Hepatocyte (in vitro differentiated cells): ENCODE measurements around the gene PAAF1. TPM values are rescaled to one million over a fixed set of nuclear protein-coding genes. Genes with fewer than 3 reads are reported as not detected.

Source experiments
- DNase-seq: peaks from one replicate; pipeline ENCODE4 v3.0.0-alpha.2; 2016; ENCODE audit warnings: low spot score
- H2AFZ ChIP-seq: fragments of 200-600 bp; sonication (generic); 2 replicates; pipeline ENCODE4 v1.6.0; 2016; ENCODE audit warnings: antibody characterized with exemption, mild to moderate bottlenecking
- H3K27ac ChIP-seq: fragments of 200-600 bp; sonication (generic); 2 replicates; pipeline ENCODE4 v1.5.1; 2016; ENCODE audit warnings: mild to moderate bottlenecking
- H3K27me3 ChIP-seq: fragments of 200-600 bp; sonication (generic); 2 replicates; pipeline ENCODE4 v1.6.1; 2016
- H3K36me3 ChIP-seq: fragments of 200-600 bp; sonication (generic); replicated peaks from 2 replicates; pipeline ENCODE4 v1.5.1; 2016; ENCODE audit warnings: low read depth; ENCODE audit not compliant: insufficient read depth
- H3K4me1 ChIP-seq: fragments of 200-600 bp; sonication (generic); 2 replicates; pipeline ENCODE4 v1.5.1; 2016; ENCODE audit warnings: mild to moderate bottlenecking, moderate library complexity; ENCODE audit not compliant: insufficient read depth
- H3K4me2 ChIP-seq: fragments of 200-600 bp; sonication (generic); 2 replicates; pipeline ENCODE4 v1.6.0; 2016
- H3K4me3 ChIP-seq: fragments of 200-600 bp; sonication (generic); 2 replicates; pipeline ENCODE4 v1.5.1; 2016; ENCODE audit warnings: mild to moderate bottlenecking
- H3K79me2 ChIP-seq: fragments of 200-600 bp; sonication (generic); 2 replicates; pipeline ENCODE4 v1.6.0; 2017; ENCODE audit warnings: mild to moderate bottlenecking
- H3K9me2 ChIP-seq: fragments of 200-600 bp; sonication (generic); replicated peaks from 2 replicates; pipeline ENCODE4 v1.6.0; 2017; ENCODE audit warnings: mild to moderate bottlenecking; ENCODE audit not compliant: insufficient read depth
- H3K9me3 ChIP-seq: fragments of 200-600 bp; sonication (generic); 2 replicates; pipeline ENCODE4 v1.5.1; 2016; ENCODE audit warnings: low read depth, mild to moderate bottlenecking
- H4K20me1 ChIP-seq: fragments of 200-600 bp; sonication (generic); 2 replicates; pipeline ENCODE4 v1.6.0; 2016; ENCODE audit warnings: mild to moderate bottlenecking; ENCODE audit not compliant: insufficient read depth, poor library complexity, severe bottlenecking
- EZH2 ChIP-seq: fragments of 200-600 bp; sonication (generic); IDR thresholded peaks from 2 replicates; pipeline ENCODE4 v1.6.1; 2016; ENCODE audit warnings: antibody characterized with exemption, mild to moderate bottlenecking, borderline replicate concordance
- EZH2phosphoT487 ChIP-seq: fragments of 200-600 bp; sonication (generic); IDR thresholded peaks from one replicate; pipeline ENCODE4 v1.6.1; 2018; ENCODE audit warnings: antibody characterized with exemption, mild to moderate bottlenecking, low read depth, moderate library complexity; ENCODE audit not compliant: unreplicated experiment, severe bottlenecking
- WGBS: methylation state at CpG from one replicate; pipeline ENCODE4 v1.1.6; 2016; ENCODE audit warnings: low lambda C conversion rate; ENCODE audit errors: missing lambda C conversion rate; 5-methylcytosine and 5-hydroxymethylcytosine counted together
- polyA plus RNA-seq: library from polyadenylated mRNA; unstranded; fragments of >200 nt; fragmentation: Nextera tagmentation; extraction: Ambion mirVana; gene quantifications from 2 replicates; pipeline ENCODE4 v1.2.1, GENCODE V29; 2016
- total RNA-seq: library from RNA; depleted of rRNA; stranded (reverse); fragments of >200 nt; gene quantifications from 2 replicates; pipeline ENCODE4 v1.2.3, GENCODE V29; 2014
- TF ChIP-seq, protein P1 (sequence below): fragments of 200-600 bp; sonication (generic); IDR thresholded peaks from 2 replicates; pipeline ENCODE4 v1.5.1; 2016; ENCODE audit warnings: antibody characterized with exemption, mild to moderate bottlenecking; ENCODE audit not compliant: poor library complexity

The PAAF1 gene
- total and polyA plus RNA-seq, 2 experiments from 2014 or later: 16.0 to 31.0 TPM

DNA sequence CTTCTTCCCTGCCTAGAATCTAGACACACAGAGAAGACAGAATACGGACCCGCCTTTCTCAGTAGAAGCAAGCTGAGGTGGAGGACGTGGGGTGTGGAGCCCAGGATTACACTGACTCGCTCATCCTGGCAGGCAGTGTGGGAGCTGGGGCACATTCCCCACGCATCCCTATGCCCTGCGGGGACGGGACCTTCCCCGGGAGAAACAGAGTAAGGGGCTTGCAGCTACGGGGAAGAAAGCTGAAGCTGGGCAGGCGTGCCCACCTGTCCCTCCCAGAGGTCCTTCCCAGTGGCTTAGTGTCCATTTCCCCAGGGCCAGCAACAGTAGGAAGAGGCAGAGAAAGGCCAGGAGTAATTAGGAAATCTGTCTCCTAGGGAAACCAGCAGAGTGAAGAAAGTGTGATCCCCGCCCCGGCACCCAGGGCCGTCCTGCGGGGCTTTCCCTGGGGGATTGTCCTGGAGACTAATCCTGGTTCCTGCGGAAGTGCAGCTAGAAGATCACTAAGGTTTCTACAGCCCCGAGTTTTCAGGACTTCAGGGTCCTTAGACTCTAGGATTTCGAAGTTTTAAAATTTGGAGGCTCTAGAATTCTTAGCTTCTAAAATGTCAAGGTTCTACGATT lies 81.8 kb downstream of the PAAF1 start:
- no peaks in the 10 kb centered on the region for H4K20me1 ChIP-seq
- H3K27me3 ChIP-seq: no peaks in the 10 kb centered on the region
- H2AFZ ChIP-seq: no peak overlapping the region
- no peak overlapping the region for H3K27ac ChIP-seq
- no peaks in the 10 kb centered on the region for H3K9me2 ChIP-seq
- TF ChIP-seq EZH2phosphoT487 (no peak), EZH2 (no peak)
- TF ChIP-seq, protein P1, sequence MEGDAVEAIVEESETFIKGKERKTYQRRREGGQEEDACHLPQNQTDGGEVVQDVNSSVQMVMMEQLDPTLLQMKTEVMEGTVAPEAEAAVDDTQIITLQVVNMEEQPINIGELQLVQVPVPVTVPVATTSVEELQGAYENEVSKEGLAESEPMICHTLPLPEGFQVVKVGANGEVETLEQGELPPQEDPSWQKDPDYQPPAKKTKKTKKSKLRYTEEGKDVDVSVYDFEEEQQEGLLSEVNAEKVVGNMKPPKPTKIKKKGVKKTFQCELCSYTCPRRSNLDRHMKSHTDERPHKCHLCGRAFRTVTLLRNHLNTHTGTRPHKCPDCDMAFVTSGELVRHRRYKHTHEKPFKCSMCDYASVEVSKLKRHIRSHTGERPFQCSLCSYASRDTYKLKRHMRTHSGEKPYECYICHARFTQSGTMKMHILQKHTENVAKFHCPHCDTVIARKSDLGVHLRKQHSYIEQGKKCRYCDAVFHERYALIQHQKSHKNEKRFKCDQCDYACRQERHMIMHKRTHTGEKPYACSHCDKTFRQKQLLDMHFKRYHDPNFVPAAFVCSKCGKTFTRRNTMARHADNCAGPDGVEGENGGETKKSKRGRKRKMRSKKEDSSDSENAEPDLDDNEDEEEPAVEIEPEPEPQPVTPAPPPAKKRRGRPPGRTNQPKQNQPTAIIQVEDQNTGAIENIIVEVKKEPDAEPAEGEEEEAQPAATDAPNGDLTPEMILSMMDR: no peak
- WGBS: 86% methylated on average over 18 of the region's 18 CpGs
- H3K9me3 ChIP-seq: no peaks in the 10 kb centered on the region
- H3K79me2 ChIP-seq: no peaks in the 10 kb centered on the region
- H3K36me3 ChIP-seq: no peaks in the 10 kb centered on the region
- no peak overlapping the region for H3K4me2 ChIP-seq
- no peaks in the 10 kb centered on the region for H3K4me1 ChIP-seq
- no peak for DNase-seq
- H3K4me3 ChIP-seq: no peak overlapping the region

DNA sequence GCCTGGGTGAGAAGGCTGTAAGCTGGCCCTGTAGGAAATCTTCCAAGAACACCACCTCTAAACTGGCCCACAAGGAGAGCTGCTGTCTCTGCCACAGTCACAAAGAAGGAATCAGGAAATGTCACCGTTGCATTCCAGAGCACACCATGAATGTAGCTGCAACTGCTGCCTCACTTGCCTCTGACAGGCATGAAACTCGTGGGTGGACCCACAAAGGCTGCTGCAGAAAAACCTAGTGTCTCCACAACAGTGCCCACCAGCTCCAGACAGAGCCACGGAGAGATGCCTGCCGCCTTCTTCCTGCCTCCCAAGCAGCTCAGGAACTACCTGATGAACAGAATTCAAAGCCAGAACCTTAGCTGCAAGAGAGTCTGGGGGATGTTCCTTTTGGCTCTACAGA lies 84.5 kb downstream of the PAAF1 start:
- WGBS: 78% methylated on average over 4 of the region's 4 CpGs

DNA sequence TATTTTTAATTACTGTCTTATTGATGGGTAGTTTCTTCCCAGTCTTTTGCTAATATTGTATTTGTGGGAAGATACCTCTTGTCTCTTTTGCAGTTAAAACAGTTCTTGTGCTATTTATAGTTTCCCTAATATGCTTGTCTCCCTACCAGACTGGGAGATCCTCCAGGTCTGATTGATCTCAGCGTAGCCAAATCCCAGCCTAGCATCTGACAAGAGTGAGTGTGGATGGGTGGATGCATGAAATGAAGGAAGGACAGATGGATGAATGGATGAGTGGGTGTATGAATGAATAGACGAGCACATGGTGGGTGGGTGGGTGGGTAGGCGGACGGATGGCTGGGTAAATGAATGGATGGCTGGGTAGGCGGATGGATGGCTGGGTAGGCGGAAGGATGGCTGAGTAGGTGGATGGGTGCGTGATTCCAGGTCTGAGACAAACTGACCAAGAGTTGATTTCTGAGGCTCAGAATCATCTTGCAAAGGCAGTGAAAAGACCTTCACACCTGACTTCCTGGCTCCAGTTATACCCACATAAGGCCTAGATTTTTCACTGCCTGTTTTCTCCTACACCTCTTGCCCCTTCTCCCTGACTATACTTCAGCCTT lies 85.4 kb downstream of the PAAF1 start:
- DNase-seq: no peak
- no peaks in the 10 kb centered on the region for H3K79me2 ChIP-seq
- H3K9me3 ChIP-seq: no peaks in the 10 kb centered on the region
- no peaks in the 10 kb centered on the region for H3K9me2 ChIP-seq
- H4K20me1 ChIP-seq: no peaks in the 10 kb centered on the region
- no peak overlapping the region for H2AFZ ChIP-seq
- TF ChIP-seq EZH2phosphoT487: no peak
- TF ChIP-seq EZH2: no peak
- TF ChIP-seq, protein P1: no peak
- no peaks in the 10 kb centered on the region for H3K4me1 ChIP-seq
- no peak overlapping the region for H3K4me2 ChIP-seq
- no peak overlapping the region for H3K27ac ChIP-seq
- H3K4me3 ChIP-seq: no peak overlapping the region
- no peaks in the 10 kb centered on the region for H3K27me3 ChIP-seq
- no peaks in the 10 kb centered on the region for H3K36me3 ChIP-seq
- WGBS: 71% methylated on average over 5 of the region's 7 CpGs

More for the DNA sequence above, 84.5 kb downstream of the PAAF1 start:
- no peak overlapping the region for H3K27ac ChIP-seq
- no peak for DNase-seq
- no peaks in the 10 kb centered on the region for H3K9me3 ChIP-seq
- H3K4me2 ChIP-seq: no peak overlapping the region
- no peaks in the 10 kb centered on the region for H3K36me3 ChIP-seq
- H3K27me3 ChIP-seq: no peaks in the 10 kb centered on the region
- H3K9me2 ChIP-seq: no peaks in the 10 kb centered on the region
- H3K4me1 ChIP-seq: no peaks in the 10 kb centered on the region
- H3K79me2 ChIP-seq: no peaks in the 10 kb centered on the region
- H3K4me3 ChIP-seq: no peak overlapping the region
- TF ChIP-seq EZH2: no peak
- TF ChIP-seq, protein P1: no peak
- no peak for TF ChIP-seq EZH2phosphoT487
- no peaks in the 10 kb centered on the region for H4K20me1 ChIP-seq
- H2AFZ ChIP-seq: no peak overlapping the region
